NCI-H1105 treated with DMSO at 0.1 percent for 48 hours (cell line): ENCODE data around the gene G0S2.

Source experiments
- DNase-seq: peaks from one replicate; lab custom pipeline; 2025; lab: John Stamatoyannopoulos, UW

Gene G0S2

GRCh38 chr1:209674957-209675564 lies at the start of gene G0S2:
Gene G0S2 (plus strand): TSS chr1:209675412. CDS start chr1:209675685, 273 bp downstream.
- peak; percentile 28 for DNase-seq

GRCh38 chr1:209625791-209626285 lies 49.4 kb upstream of the G0S2 start:
- no peak for DNase-seq

- DNase-seq: no peak
Observed at GRCh38 chr1:209626346-209627026, 48.7 kb upstream of the G0S2 start.

- DNase-seq: no peak
Observed at GRCh38 chr1:209627027-209627731, 48.0 kb upstream of the G0S2 start.

- peak; percentile 60 for DNase-seq
Observed at GRCh38 chr1:209627732-209628196, 47.4 kb upstream of the G0S2 start.

GRCh38 chr1:209628618-209629299 lies 46.5 kb upstream of the G0S2 start:
- no peak for DNase-seq

- no peak for DNase-seq
Observed at GRCh38 chr1:209629621-209630382, 45.4 kb upstream of the G0S2 start.

- DNase-seq: no peak
Observed at GRCh38 chr1:209630383-209631225, 44.6 kb upstream of the G0S2 start.

- no peak for DNase-seq
Observed at GRCh38 chr1:209633335-209633997, 41.7 kb upstream of the G0S2 start.

GRCh38 chr1:209634005-209634737 lies 41.0 kb upstream of the G0S2 start:
- no peak for DNase-seq

GRCh38 chr1:209635850-209636249 lies 39.4 kb upstream of the G0S2 start:
- DNase-seq: no peak

- DNase-seq: no peak
Observed at GRCh38 chr1:209641832-209642172, 33.4 kb upstream of the G0S2 start.

GRCh38 chr1:209642816-209643215 lies 32.4 kb upstream of the G0S2 start:
- DNase-seq: no peak

- DNase-seq: no peak
Observed at GRCh38 chr1:209643285-209644020, 31.8 kb upstream of the G0S2 start.

- peak; percentile 20 for DNase-seq
Observed at GRCh38 chr1:209645574-209646452, 29.4 kb upstream of the G0S2 start.

GRCh38 chr1:209646558-209646957 lies 28.7 kb upstream of the G0S2 start:
- DNase-seq: no peak

- no peak for DNase-seq
Observed at GRCh38 chr1:209647156-209647555, 28.1 kb upstream of the G0S2 start.

- DNase-seq: no peak
Observed at GRCh38 chr1:209648346-209648745, 26.9 kb upstream of the G0S2 start.
